ENCODE measurements around the gene LMAN2.

The LMAN2 gene

GRCh38 chr5:177327539-177328522 lies 23.6 kb downstream of the LMAN2 start:
- DNase-seq (ENCODE audit: low read depth): peak; percentile 61

GRCh38 chr5:177325868-177326381 lies 25.5 kb downstream of the LMAN2 start:
- DNase-seq (ENCODE audit: low read depth): no peak

- DNase-seq (ENCODE audit: low read depth): no peak
Observed at GRCh38 chr5:177320879-177321278, 30.6 kb downstream of the LMAN2 start.

- DNase-seq (ENCODE audit: low read depth): no peak
Observed at GRCh38 chr5:177319913-177320588, 31.4 kb downstream of the LMAN2 start.

- DNase-seq (ENCODE audit: low read depth): peak; percentile 57
Observed at GRCh38 chr5:177317959-177318377, 33.5 kb downstream of the LMAN2 start.

GRCh38 chr5:177316005-177316404 lies 35.5 kb downstream of the LMAN2 start:
- DNase-seq (ENCODE audit: low read depth): no peak

GRCh38 chr5:177315411-177315810 lies 36.1 kb downstream of the LMAN2 start:
- DNase-seq (ENCODE audit: low read depth): no peak

- no peak for DNase-seq (ENCODE audit: low read depth)
Observed at GRCh38 chr5:177314376-177315342, 36.8 kb downstream of the LMAN2 start.

- DNase-seq (ENCODE audit: low read depth): no peak
Observed at GRCh38 chr5:177313561-177314259, 37.8 kb downstream of the LMAN2 start.

- no peak for DNase-seq (ENCODE audit: low read depth)
Observed at GRCh38 chr5:177312649-177313181, 38.8 kb downstream of the LMAN2 start.

GRCh38 chr5:177311723-177312648 lies 39.5 kb downstream of the LMAN2 start, which contains the start of gene MXD3:
Gene MXD3, minus strand, starts transcription at chr5:177311898. Its CDS starts 68 bp downstream, at chr5:177311830.
- peak; percentile 93 for DNase-seq (ENCODE audit: low read depth)

GRCh38 chr5:177311392-177311722 lies 40.1 kb downstream of the LMAN2 start:
- DNase-seq (ENCODE audit: low read depth): no peak

GRCh38 chr5:177310757-177311391 lies 40.6 kb downstream of the LMAN2 start:
- no peak for DNase-seq (ENCODE audit: low read depth)

GRCh38 chr5:177310332-177310731 lies 41.1 kb downstream of the LMAN2 start:
- no peak for DNase-seq (ENCODE audit: low read depth)

GRCh38 chr5:177309351-177310191 lies 41.9 kb downstream of the LMAN2 start:
- DNase-seq (ENCODE audit: low read depth): no peak

- DNase-seq (ENCODE audit: low read depth): no peak
Observed at GRCh38 chr5:177308740-177309139, 42.7 kb downstream of the LMAN2 start.

GRCh38 chr5:177307544-177308363 lies 43.7 kb downstream of the LMAN2 start:
- DNase-seq (ENCODE audit: low read depth): no peak
